GM18868 (cell line): ENCODE data around the gene DOCK1.
"Not testable (repeated sequence)": the region's sequence is repeated elsewhere in the genome, so short reads cannot be mapped to it uniquely, and the experiment has no call there.

Experiments
- ATAC-seq: cut with Tn5 transposase; IDR thresholded peaks from one replicate; pipeline ENCODE4 v1.9.1; 2021; ENCODE audit warnings: mild to moderate bottlenecking, moderate library complexity; ENCODE audit not compliant: unreplicated experiment

DOCK1 gene

DNA sequence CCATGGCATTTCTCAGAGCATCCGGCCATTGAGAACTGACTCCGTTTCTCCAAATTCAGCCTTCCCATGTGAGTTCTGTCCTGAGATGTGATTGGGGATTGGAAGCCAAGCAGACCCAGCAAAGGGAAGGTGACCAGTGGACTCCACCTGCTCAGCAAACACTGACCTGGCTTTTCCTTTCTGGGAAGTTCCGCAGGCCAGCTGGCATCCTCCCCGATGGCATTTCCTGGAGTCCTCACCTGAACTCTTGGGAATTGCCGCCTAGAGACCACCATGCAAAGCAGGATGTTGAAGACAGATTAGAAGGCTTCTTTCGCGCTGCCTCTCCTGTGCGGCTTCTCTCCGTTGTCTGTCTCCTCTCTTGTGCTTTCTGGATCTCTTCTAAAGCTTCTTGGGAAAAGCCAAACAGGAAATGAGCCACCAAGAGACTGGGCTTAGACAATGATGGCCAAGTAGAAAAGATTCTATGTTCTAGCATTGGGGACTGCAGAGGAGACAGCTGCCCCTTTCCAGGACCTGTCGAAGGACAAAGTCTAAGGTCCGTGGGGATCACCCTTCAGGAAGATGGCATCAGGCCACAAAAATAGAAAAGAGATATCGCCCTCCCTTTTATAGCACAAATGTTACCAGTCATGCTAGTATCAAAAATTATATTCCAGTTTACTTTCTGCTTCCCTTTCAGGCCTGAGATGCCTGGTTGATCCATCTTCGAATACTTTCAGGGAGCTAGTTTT lies 394.9 kb downstream of the DOCK1 start:
- no peak for ATAC-seq

GRCh38 chr10:127300868-127301321 lies 395.7 kb downstream of the DOCK1 start:
- no peak for ATAC-seq

DNA sequence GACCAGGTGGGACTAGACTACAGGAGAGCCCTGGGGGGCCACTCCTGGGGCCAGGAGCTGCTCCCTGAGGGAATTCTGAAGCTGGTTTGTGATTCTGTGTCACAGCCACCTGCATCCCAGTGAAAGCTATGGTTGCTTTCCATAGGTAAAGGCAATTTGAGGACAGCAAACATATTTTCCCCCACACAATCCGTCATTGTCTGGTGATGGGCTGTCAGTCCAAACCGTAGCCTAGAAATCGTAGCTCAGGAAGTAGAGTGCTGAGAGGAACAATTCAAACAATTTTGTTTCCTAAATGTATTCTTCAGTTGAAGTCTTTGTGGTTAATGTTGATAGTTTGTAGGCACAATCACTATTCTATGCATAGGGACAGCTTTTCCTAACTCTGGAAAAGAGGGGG lies 397.1 kb downstream of the DOCK1 start:
- no peak for ATAC-seq

GRCh38 chr10:127303105-127303504 lies 397.9 kb downstream of the DOCK1 start:
- no peak for ATAC-seq

GRCh38 chr10:127303746-127304145 lies 398.5 kb downstream of the DOCK1 start:
- no peak for ATAC-seq

DNA sequence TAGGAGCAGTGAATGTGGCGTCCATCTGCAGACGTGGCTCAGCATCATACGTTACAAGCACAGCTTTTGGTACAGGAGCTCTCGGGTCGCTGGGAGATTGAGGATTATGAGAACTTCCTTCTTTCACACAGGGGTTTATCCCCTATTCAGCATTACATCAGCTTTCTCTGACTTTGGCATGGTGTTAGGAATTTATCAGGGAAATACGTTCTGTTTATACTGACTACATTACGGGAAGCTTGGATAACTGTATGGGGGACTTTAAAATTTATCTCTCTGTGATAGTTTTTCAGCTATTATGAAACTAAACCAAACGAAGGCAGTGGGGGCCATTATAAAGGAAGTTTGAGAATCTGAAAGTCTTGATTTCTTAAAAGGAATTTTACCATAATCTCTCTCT lies 401.3 kb downstream of the DOCK1 start:
- no peak for ATAC-seq

GRCh38 chr10:127307338-127307737 lies 402.1 kb downstream of the DOCK1 start:
- no peak for ATAC-seq

DNA sequence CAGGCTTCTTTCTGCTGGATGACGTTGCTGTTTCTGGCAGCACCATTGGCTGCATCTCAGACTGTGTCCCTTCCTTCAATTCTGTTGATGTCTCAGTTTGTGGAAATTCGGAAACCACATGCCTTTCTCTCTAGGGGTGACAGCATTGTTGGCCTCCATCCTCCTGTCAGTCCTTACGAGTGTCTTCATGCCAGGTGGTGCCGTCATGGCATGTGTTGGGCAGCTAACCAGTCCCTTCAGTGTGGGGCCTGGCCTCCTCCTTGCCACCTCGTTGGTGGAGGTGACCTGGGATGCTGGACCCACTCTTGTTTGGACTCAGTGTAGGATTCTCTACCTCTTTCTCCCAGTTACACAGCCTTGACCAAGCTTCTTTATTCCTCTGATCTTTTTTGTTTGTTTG lies 402.8 kb downstream of the DOCK1 start:
- ATAC-seq, result no peak

DNA sequence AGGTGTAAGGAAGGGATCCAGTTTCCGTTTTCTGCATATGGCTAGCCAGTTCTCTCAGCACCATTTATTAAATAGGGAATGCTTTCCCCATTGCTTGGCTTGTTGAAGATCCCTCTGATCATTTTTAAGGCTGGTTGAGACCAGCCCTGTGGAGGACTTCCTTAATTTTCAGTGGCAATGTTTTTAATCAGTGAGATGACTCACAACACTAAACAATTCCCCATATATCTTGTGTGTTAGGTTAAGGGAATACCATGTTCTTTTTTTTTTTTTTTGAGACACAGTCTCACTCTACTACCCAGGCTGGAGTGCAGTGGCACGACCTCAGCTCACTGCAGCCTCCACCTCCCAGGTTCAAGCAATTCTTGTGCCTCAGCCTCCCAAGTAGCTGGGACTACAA lies 404.4 kb downstream of the DOCK1 start:
- ATAC-seq, result not testable (repeated sequence)

DNA sequence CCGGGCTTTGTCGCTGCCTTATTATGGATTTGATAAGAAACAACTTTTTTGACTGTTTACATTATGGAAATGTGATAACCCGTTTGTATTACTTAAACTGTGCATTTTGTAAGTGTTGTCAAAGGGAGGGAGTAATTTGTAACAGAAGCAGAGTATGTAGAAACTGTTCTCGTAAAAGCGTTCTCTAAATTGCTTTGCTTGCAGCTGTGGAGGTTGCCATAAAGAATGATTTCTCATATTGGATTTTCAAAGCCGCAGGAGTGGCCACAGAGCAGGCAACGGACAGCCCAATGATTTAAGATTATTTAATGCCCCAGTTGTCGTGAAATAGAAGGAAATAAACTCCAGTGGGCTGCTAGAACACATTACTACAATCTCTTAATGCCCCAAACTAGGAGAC lies 405.2 kb downstream of the DOCK1 start:
- no peak for ATAC-seq

DNA sequence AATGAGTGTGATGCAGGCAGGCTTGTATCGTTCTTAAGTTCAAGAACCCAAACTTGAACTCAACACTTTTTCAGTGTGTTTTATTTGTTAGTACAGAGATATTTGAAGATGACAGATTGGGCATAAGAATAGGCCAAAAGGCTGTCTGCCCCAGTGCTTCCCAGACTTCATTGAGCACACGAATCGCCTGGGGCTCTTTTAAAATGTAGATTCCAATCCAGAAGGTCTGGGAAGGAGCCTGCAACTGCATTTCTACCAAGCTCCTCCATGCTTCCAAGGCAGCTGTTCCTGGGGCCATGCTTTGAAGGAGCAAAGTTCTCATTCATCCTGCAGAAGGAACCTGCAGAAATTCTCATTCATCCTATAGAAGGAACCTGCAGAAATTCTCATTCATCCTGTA lies 405.7 kb downstream of the DOCK1 start:
- ATAC-seq, result no peak

GRCh38 chr10:127313996-127314700 lies 408.9 kb downstream of the DOCK1 start:
- ATAC-seq, result no peak

DNA sequence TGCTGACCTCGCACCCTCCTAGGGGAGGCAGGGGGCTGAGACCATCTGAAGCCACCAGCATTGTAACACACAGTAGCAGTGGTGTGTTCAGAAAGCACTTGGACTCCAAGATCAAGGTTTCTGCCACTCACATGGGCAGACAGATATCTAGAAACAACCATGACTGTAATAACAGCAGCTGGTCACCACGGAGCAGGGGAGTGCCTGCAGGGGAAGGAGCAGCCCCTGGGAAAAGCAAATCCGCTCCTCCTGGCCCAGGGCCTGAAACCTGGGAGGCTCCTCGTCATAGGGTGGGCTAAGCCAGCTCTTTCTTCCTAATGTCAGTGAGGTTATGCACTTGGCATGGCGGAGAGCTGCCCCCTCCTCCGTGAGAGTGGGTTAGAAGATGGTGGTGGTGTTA lies 409.6 kb downstream of the DOCK1 start:
- no peak for ATAC-seq

DNA sequence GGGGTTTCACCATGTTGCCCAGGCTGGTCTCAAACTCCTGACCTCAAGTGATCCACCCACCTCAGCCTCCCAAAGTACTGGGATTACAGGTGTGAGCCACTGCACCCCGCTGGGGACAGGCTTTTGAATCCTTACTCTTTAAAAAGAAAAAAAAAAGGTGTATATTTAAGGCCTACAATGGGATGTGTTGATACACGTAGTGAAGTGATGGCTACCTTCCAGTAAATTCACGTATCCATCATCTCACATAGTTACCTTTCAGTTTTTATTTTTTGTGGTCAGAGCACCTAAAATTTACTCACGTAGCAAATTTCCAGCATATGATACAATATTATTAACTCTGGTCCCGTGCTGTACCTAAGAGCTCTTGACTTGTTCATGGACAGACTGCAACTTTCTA lies 410.7 kb downstream of the DOCK1 start:
- no peak for ATAC-seq

GRCh38 chr10:127318396-127318795 lies 413.2 kb downstream of the DOCK1 start:
- no peak for ATAC-seq

DNA sequence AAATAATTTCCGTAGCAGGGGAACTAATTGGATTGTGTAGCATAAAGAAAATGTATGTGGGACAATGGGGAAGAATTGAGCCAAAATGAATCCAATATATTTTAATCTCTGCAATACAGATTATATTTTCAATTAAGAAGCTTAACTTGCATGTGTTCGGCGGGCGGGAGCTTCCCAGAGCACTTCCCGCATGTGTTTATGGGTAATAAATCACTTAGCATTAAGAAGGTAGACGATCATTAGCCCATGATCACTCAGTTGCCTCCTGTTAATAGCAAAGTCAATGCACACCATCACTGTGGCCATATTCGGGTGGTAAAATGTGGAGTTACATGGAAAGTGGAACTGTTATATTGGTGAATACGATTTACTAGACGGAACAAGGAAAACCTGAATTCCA lies 414.0 kb downstream of the DOCK1 start:
- no peak for ATAC-seq

DNA sequence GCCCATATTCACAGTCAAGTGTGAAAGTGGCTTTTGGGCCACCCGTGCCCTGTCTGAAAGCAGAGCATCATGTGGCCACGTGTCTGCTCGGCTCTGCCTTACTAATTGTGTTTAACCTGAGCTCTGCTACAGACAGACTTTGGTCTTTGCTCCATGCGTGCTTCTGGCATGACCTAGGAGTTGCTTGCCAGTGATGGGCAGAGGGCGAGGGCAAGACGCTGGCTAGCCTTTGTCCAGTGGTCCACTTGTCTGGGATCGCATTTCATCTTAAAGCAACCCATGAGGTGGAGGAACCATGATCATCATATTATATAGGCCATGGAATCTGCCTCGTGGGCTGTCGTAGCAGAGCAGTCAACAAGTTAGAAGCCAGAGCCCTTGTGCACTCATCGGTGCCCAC lies 414.5 kb downstream of the DOCK1 start:
- no peak for ATAC-seq

GRCh38 chr10:127320176-127320575 lies 414.9 kb downstream of the DOCK1 start:
- ATAC-seq, result no peak

GRCh38 chr10:127322286-127322685 lies 417.1 kb downstream of the DOCK1 start:
- no peak for ATAC-seq

GRCh38 chr10:127325506-127325905 lies 420.3 kb downstream of the DOCK1 start:
- no peak for ATAC-seq

- no peak for ATAC-seq
Measured at GRCh38 chr10:127326883-127327282, 421.7 kb downstream of the DOCK1 start.

DNA sequence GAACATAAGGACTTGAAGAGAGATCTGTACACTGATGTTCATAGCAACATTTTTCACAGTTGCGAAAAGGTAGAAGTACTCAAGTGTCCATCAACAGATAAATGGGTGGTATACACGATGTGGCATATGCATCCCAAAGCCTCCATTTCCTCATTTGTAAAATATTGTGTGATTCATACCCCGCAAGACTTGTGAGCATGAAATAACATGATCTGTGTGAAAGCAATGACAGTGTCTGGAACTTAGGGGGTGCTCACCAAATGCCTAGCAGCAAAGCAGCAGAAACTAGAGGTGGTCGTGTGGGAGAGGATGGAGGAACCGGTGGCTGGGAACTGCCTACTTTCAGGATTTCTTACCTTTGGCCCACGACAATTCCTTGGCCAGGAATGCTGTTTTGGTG lies 426.5 kb downstream of the DOCK1 start:
- no peak for ATAC-seq

DNA sequence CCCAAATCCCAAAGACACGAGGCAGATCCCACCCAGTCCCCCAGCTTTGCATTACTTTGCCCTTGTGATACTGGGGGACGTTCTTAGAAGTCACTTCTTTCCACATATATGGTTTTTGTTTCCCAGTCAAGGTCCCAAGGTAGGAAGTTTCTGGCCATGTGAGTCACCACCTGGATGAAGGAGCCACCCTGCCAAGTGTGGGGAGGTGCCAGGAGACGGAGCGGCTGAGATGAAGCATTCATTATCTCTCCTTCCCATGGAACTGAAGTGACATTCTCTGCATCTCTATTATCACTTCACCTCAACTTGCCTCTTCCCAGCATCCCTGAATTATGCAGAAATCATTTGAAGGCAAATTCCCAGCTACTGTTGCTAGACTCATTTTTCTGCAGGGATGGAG lies 427.4 kb downstream of the DOCK1 start:
- no peak for ATAC-seq
